GM21825 (cell line): ENCODE data around the gene PDLIM7.

Source experiments
- ATAC-seq: cut with Tn5 transposase; IDR thresholded peaks from one replicate; pipeline ENCODE4 v1.9.1; 2021; ENCODE audit warnings: mild to moderate bottlenecking, moderate library complexity; ENCODE audit not compliant: unreplicated experiment

PDLIM7 gene

GRCh38 chr5:177508221-177508611, 10.8 kb upstream of the PDLIM7 start:
- no peak for ATAC-seq

- no peak for ATAC-seq
Measured at GRCh38 chr5:177507596-177508220, 10.3 kb upstream of the PDLIM7 start.

DNA sequence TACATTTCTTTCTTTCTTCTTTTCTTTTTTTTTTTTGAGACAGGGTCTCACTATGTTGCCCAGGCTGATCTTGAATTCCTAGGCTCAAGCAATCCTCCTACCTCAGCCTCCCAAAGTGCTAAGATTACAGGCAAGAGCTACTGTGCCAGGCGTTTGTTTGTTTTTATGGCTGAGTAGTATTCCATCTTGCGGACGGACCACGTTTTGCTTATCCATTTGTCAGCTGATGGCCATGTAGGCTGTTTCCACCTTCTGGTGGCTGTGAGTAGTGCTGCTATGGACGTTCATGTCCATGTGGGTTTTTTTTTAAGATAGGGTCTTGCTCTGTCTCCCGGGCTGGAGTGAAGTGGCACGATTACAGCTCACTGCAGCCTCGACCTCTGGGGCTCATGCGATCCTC, 9.8 kb upstream of the PDLIM7 start:
- no peak for ATAC-seq

DNA sequence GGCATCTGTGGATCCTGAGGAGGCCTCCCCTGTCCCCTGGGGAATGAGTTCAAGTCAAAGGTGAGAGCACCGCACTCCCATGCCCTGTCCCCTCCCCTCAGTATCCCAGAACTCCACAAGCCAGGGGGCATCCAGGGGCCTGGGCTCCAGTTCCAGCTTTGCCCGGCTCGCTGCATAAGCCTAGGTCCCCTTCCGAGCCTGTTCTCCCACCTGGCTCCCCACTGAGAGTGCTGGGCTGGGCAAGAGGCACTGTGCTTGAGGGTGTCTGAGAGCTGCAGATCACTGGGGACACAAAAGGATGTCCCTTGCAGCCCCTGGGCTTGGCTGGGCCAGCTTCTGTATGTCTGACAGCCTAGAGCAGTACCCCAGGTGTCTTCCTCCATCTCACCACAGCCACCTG, 7.7 kb upstream of the PDLIM7 start:
- no peak for ATAC-seq

DNA sequence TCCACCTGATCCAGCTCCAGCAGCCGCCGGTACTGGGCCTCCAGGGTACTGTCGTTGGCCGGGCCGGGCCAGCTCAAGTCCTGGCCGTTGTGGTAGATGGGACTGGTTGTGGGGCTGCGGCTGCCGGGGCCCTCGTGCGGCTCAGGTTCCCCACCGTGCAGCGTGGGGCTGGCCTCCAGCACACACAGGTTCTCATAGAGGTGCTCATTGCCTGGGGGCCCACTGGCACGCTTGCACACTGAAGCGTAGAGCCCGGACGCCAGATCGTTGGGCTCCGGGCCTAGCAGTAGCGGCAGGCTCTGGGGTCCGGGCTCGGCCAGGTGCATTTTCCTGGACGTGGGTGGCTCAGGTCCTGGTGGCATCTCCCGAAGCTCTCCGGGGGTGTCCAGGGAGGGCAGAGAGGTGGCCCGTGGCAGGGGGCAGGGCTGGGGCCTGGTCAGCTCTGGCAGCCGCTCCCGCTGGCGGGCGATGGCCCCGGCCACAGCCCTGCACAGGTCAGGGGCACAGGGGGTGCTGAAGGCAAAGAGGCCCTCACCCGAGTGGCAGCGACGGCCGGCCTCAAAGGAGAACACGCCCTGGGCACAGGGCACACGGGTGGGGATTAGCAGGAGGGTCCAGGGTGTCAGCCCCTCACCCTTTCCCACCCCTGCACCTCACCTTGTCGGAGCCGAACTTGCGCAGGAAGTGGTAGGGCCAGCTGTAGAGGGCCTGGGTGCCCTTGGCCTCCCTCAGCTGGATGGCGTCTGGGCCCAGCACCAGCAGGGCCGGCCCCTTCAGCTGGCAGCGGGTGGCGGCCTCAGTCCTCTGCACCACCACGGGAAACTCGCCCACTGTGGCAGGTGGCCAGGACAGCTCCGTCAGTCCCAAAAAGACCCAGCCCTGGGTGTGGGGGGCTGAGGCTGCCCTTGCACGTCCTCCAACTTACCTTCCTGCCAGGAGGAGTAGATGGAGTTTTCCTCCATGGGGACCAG, 7.0 kb upstream of the PDLIM7 start:
- no peak for ATAC-seq

DNA sequence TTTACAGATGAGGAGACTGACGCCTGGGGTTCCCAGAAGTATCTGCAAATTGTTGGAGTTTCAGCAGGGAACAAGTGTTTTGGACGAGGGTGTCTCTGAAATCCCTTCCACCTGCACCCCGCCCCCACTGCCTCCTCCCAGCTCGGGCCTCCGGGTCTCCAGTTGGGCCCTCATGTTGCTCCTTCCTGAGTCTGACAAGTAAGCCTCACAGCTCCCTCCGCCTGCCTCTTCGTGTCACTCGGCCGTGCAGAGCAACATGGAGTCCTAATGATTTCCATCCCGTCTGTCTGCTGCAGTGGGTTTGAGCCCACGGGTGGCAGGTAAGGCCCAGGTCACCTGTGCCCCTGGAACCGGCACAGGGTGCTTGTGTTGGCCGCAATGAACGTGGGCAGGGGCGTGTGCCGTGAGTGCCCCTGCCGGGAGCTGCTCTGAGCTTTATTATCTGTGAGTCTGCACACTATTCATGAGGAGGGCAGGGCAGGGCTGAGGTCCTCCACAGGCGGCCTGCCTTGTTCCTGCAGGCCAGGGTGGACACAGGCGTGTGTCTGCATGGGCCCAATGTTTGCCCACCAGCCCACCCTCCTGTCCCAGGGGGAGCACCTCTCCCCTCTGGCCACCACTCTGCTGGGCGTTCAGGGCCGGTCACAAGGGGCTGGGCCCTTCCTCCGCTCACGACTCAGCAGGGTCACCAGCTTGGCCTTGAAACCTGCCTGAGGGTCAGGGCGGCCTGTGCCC, 6.1 kb upstream of the PDLIM7 start:
- no peak for ATAC-seq

DNA sequence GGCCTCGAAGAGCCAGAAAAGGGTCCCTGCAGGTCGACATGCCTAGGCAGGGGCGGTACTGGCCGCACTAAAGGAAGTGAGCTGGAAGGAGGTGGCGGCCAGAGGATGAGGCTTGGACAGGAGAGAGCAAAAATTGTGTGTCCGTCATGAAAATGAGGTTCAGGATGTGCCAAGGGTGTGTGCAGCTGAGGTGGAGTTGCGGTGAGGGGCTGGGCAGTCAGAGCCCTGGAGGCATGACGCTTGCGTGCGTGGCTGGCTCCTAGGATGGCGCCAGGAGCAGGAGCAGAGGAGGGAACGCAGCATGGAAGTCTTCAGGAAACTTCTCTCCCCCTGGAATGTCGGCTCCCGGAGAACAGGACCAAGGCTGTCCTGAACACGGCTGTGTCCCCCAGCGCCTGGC, 5.5 kb upstream of the PDLIM7 start:
- no peak for ATAC-seq

GRCh38 chr5:177501874-177502678, 4.7 kb upstream of the PDLIM7 start:
- ATAC-seq = no peak

- ATAC-seq = no peak
Measured at GRCh38 chr5:177500685-177501522, 3.5 kb upstream of the PDLIM7 start.

- no peak for ATAC-seq
Measured at GRCh38 chr5:177499842-177500241, 2.4 kb upstream of the PDLIM7 start.

DNA sequence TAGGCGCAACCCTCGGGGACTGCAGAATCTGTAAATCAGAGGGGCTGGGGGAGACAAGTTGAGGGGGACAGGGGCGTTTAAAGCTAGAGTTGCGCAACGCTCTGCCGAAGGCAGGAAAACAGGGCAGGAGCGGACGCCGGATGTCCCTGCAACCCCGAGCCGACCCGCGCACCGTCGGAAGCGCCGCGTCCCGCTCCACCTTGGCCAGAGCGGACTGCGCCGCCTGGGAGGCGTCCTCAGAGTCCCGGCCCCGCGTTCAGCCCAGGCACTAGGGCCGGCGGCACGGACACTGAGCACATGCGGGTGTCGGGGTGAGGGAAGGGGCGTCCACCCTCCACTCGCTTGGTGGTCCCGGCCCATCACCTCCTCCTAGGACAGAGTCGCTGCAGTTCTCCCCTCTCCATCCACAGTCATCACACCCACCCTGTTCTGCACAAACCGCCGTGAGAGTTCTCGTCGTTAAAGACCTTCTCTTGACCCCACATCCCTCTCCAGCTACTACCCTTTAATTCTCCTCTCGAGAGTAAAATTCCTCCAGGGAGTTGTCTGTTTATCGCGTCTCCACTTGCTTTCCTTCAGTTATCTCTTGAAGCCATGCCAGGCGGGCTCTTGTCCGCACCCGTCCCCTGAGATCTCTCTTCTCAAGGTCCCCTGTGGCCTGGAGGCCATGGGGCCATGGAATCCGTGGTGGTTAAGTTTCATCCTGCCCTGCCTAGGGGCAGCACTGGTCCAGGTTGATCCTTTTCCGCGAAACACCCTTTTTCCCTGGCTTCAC, 796 bp upstream of the PDLIM7 start:
- no peak for ATAC-seq

GRCh38 chr5:177496727-177497291, 595 bp downstream of the PDLIM7 start:
- peak; percentile 2 for ATAC-seq

GRCh38 chr5:177496070-177496726, 1.2 kb downstream of the PDLIM7 start:
- ATAC-seq = no peak

GRCh38 chr5:177495243-177496060, 2.0 kb downstream of the PDLIM7 start:
- ATAC-seq = no peak

DNA sequence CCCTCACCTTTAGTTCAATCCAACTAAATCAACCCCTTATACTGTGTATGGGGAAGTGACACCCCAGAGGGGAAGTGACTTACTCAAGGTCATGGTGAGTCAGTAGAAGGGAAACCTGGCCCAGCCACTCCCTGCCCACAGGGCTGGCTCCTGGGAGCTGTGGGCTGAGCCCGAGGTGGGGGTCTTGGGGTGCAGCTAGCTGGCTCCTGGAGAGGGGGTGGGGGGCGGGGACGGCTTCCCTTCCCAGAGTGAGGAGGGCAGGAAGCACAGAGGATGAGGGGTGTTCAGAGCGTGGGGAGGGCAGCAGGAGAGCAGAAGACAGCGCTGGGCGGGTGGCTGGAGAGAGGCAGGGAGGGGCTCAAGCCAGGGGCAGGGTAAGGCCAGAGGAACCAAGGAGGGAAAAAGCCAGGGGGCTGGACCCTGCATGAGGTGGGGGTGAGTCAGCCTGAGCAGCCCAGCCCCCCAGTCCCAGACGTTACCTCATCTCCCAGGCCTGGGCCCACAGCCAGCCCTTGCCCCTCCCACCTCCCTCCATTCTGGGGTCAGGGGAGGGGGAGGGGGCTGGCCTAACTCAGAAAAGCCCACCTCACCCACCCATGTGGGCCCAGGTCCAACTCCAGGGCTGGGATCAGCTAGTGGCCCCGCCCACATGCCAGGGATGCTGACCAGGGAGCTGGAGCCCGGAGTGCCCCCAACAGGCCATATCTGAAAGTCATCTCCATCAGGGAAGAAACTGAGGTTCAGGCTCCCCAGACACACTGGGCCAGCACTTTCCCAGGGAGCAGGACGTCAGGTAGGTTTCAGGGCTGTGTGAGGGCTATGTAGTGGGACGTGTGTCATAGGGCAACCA, 2.8 kb downstream of the PDLIM7 start:
- ATAC-seq = no peak

DNA sequence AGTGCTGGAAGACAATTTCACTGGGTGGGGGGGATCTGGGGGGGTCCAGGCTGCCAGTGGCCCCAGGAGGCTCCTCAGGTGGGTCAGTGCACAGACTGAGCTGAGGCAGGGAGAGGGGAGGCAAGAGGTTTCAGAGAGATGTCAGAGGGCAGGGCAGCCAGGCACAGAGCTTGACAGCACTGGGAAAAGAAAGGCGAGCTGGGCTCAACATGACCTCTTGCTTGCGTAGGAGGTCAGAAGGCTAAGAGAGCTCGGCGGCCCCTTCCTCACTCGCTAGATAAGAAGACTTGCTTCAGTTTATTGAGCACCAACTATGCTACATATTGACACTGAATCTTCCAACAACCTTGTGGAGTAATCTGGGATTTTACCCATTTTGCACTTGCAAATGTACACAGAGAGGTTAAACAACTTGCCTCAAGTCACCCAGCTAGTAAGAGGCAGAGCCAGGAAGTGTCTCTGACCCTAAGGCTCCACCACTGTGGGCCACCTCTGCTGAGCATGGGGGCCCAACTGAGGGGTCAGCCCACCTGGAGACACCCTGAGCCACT, 3.5 kb downstream of the PDLIM7 start:
- ATAC-seq = no peak
